PFSK-1 (cell line): ENCODE results near the gene FBXO27.

ENCODE experiments used
- FOXP2 ChIP-seq: optimal IDR thresholded peaks from 2 replicates; pipeline ENCODE3; 2011; ENCODE audit warnings: borderline replicate concordance, control low read depth, inconsistent platforms; ENCODE audit not compliant: insufficient read depth; ENCODE audit errors: extremely low read length, extremely low read depth
- POLR2AphosphoS5 ChIP-seq: IDR thresholded peaks from 2 replicates; pipeline ENCODE4 v1.6.1; 2012; ENCODE audit warnings: low read depth, mild to moderate bottlenecking, control low read depth, low read length, moderate library complexity
- REST ChIP-seq, 2 experiments: IDR thresholded peaks; 2 replicates each; pipeline versions ENCODE4 v1.6.1 to v1.8.0; 2011 to 2012; ENCODE audit warnings: low read depth in 2 of 2, low read length in 2 of 2, control low read depth in 1 of 2, inconsistent platforms in 1 of 2, mild to moderate bottlenecking in 1 of 2, moderate library complexity in 1 of 2; ENCODE audit not compliant: insufficient read depth in 1 of 2
- SIN3A ChIP-seq: IDR thresholded peaks from 2 replicates; pipeline ENCODE4 v1.6.1; 2012; ENCODE audit warnings: mild to moderate bottlenecking, low read length, moderate library complexity, borderline replicate concordance; ENCODE audit not compliant: insufficient read depth
- TAF1 ChIP-seq: IDR thresholded peaks from 2 replicates; pipeline ENCODE4 v1.6.1; 2012; ENCODE audit warnings: low read length, control low read depth, borderline replicate concordance; ENCODE audit not compliant: insufficient read depth

FBXO27 gene

DNA sequence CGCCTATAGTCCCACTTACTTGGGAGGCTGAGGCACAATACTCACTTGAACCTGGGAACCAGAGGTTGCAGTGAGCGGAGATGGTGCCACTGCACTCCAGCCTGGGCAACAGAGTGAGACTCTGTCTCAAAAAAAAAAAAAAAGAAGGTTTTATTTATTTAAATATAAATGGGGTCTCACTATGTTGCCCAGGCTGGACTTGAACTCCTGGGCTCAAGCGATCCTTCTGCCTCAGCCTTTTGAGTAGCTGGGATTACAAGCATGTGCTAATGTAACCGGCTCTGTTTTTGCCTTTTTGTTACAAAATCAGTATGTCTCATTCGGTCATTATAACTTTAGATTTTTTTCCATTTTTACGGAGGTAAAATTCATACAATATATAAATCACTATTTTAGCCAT lies 24.2 kb downstream of the FBXO27 start:
- TF ChIP-seq SIN3A (no peak), POLR2AphosphoS5 (no peak), FOXP2 (no peak), TAF1 (no peak), REST (IDR thresholded peaks at IDR 0.05; ENCODE audit: insufficient read depth in 1 of 2, low read depth in 2 of 2, low read length in 2 of 2) (no peak)

GRCh38 chr19:39007096-39007495 lies 25.3 kb downstream of the FBXO27 start:
- no peak for TF ChIP-seq TAF1
- no peak for TF ChIP-seq REST (IDR thresholded peaks at IDR 0.05; ENCODE audit: insufficient read depth in 1 of 2, low read depth in 2 of 2, low read length in 2 of 2)
- no peak for TF ChIP-seq POLR2AphosphoS5
- no peak for TF ChIP-seq SIN3A
- no peak for TF ChIP-seq FOXP2

DNA sequence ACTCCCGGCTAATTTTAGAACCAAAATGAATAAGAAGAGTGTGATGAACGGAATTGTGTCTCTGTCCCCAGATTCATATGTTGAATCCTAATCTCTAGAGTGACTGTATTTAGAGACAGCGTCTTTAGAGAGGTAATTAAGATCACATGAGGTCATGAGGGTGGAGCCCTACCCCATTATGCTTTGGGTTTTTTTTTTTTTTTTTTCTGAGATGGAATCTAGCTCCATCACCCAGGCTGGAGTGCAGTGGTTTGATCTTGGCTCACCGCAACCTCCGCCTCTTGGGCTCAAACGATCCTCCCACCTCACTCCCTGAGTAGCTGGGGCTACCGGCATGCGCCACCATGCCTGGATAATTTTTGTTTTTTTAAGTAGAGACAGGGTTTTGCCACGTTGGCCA lies 27.9 kb downstream of the FBXO27 start:
- no peak for TF ChIP-seq REST (IDR thresholded peaks at IDR 0.05; ENCODE audit: insufficient read depth in 1 of 2, low read depth in 2 of 2, low read length in 2 of 2)
- TF ChIP-seq TAF1 = no peak
- TF ChIP-seq FOXP2 = no peak
- TF ChIP-seq POLR2AphosphoS5 = no peak
- no peak for TF ChIP-seq SIN3A

- TF ChIP-seq REST (IDR thresholded peaks at IDR 0.05; ENCODE audit: insufficient read depth in 1 of 2, low read depth in 2 of 2, low read length in 2 of 2) (no peak), TAF1 (no peak), SIN3A (no peak), POLR2AphosphoS5 (no peak), FOXP2 (no peak)
Measured at GRCh38 chr19:39003796-39004195, 28.6 kb downstream of the FBXO27 start.

GRCh38 chr19:39003188-39003587 lies 29.2 kb downstream of the FBXO27 start:
- TF ChIP-seq TAF1 (no peak), FOXP2 (no peak), REST (IDR thresholded peaks at IDR 0.05; ENCODE audit: insufficient read depth in 1 of 2, low read depth in 2 of 2, low read length in 2 of 2) (no peak), SIN3A (no peak), POLR2AphosphoS5 (no peak)
